H9 (cell line): ENCODE data around the gene ASB5. TPM values are rescaled to one million over a fixed set of nuclear protein-coding genes. Genes with fewer than 3 reads are reported as not detected.

ENCODE experiments used
- DNase-seq: peaks from one replicate; pipeline ENCODE4 v3.0.0-alpha.2; 2017
- H2AFZ ChIP-seq: one replicate; pipeline ENCODE4 v1.6.1; 2013; ENCODE audit warnings: mild to moderate bottlenecking, low read length, control low read depth, moderate library complexity
- H2AK5ac ChIP-seq: 2 replicates; pipeline ENCODE4 v1.6.1; 2013; ENCODE audit warnings: low read length, control low read depth, mixed read lengths; ENCODE audit not compliant: insufficient read length
- H2BK120ac ChIP-seq: one replicate; pipeline ENCODE4 v1.6.1; 2013; ENCODE audit warnings: low read depth, mild to moderate bottlenecking, low read length, control low read depth, inconsistent platforms; ENCODE audit not compliant: poor library complexity, severe bottlenecking
- H2BK12ac ChIP-seq: 2 replicates; pipeline ENCODE4 v1.6.1; 2013; ENCODE audit warnings: low read length, control low read depth, mixed read lengths, low read depth; ENCODE audit not compliant: insufficient read length
- H2BK15ac ChIP-seq: 2 replicates; pipeline ENCODE4 v1.6.1; 2013; ENCODE audit warnings: low read depth, low read length, control low read depth
- H2BK20ac ChIP-seq: one replicate; pipeline ENCODE4 v1.6.1; 2013; ENCODE audit warnings: low read depth, mild to moderate bottlenecking, low read length, control low read depth, inconsistent platforms; ENCODE audit not compliant: poor library complexity, severe bottlenecking
- H2BK5ac ChIP-seq: 2 replicates; pipeline ENCODE4 v1.6.1; 2013; ENCODE audit warnings: low read length, control low read depth, mixed read lengths; ENCODE audit not compliant: insufficient read length
- H3K14ac ChIP-seq: 2 replicates; pipeline ENCODE4 v1.6.1; 2013; ENCODE audit warnings: low read length, control low read depth; ENCODE audit not compliant: insufficient read depth
- H3K18ac ChIP-seq: 2 replicates; pipeline ENCODE4 v1.6.1; 2013; ENCODE audit warnings: low read depth, mild to moderate bottlenecking, mixed read lengths, low read length, control low read depth; ENCODE audit not compliant: insufficient read length
- H3K23ac ChIP-seq: 2 replicates; pipeline ENCODE4 v1.6.1; 2013; ENCODE audit warnings: low read length, control low read depth, mixed read lengths, low read depth; ENCODE audit not compliant: insufficient read length
- H3K23me2 ChIP-seq: 2 replicates; pipeline ENCODE4 v1.6.1; 2013; ENCODE audit warnings: low read depth, mild to moderate bottlenecking, mixed read lengths, low read length, control low read depth; ENCODE audit not compliant: insufficient read length, poor library complexity, severe bottlenecking
- H3K27ac ChIP-seq: 2 replicates; pipeline ENCODE4 v1.5.1; 2013; ENCODE audit warnings: low read length, control low read depth, mixed read lengths, low read depth; ENCODE audit not compliant: insufficient read length
- H3K27me3 ChIP-seq: 2 replicates; pipeline ENCODE4 v1.6.1; 2013; ENCODE audit warnings: low read length, control low read depth, inconsistent platforms; ENCODE audit not compliant: insufficient read depth
- H3K4ac ChIP-seq: 2 replicates; pipeline ENCODE4 v1.6.1; 2013; ENCODE audit warnings: low read depth, mild to moderate bottlenecking, control low read depth, inconsistent platforms, low read length, moderate library complexity
- H3K4me1 ChIP-seq: 2 replicates; pipeline ENCODE4 v1.6.1; 2013; ENCODE audit warnings: low read length, control low read depth, inconsistent platforms; ENCODE audit not compliant: insufficient read depth
- H3K4me2 ChIP-seq: 2 replicates; pipeline ENCODE4 v1.6.1; 2013; ENCODE audit warnings: low read length, control low read depth, mixed read lengths; ENCODE audit not compliant: insufficient read length, insufficient read depth
- H3K56ac ChIP-seq: 2 replicates; pipeline ENCODE4 v1.6.1; 2013; ENCODE audit warnings: low read depth, mild to moderate bottlenecking, mixed read lengths, low read length, control low read depth; ENCODE audit not compliant: insufficient read length
- H3K79me1 ChIP-seq: 2 replicates; pipeline ENCODE4 v1.6.1; 2013; ENCODE audit warnings: low read depth, mild to moderate bottlenecking, moderate library complexity, low read length, control low read depth, inconsistent platforms; ENCODE audit not compliant: insufficient read depth, poor library complexity, severe bottlenecking
- H3K79me2 ChIP-seq: 2 replicates; pipeline ENCODE4 v1.6.1; 2013; ENCODE audit warnings: low read length, control low read depth, inconsistent platforms; ENCODE audit not compliant: insufficient read depth
- H3K9ac ChIP-seq: 2 replicates; pipeline ENCODE4 v1.6.1; 2013; ENCODE audit warnings: low read length, control low read depth, mixed read lengths; ENCODE audit not compliant: insufficient read length; ENCODE audit errors: extremely low read depth
- H3K9me3 ChIP-seq: one replicate; pipeline ENCODE4 v1.6.1; 2013; ENCODE audit warnings: low read depth, low read length, inconsistent platforms; ENCODE audit not compliant: control insufficient read depth
- H3T11ph ChIP-seq: one replicate; pipeline ENCODE4 v1.6.1; 2013; ENCODE audit warnings: mild to moderate bottlenecking, low read length, control low read depth, inconsistent platforms
- H4K20me1 ChIP-seq: one replicate; pipeline ENCODE4 v1.6.1; 2013; ENCODE audit not compliant: control insufficient read depth, insufficient read length, insufficient read depth
- H4K5ac ChIP-seq: 2 replicates; pipeline ENCODE4 v1.6.1; 2013; ENCODE audit warnings: low read depth, mild to moderate bottlenecking, mixed read lengths, low read length, control low read depth; ENCODE audit not compliant: insufficient read length
- H4K8ac ChIP-seq: replicated peaks from 2 replicates; pipeline ENCODE4 v1.6.1; 2013; ENCODE audit warnings: low read length, control low read depth, mixed read lengths, low read depth; ENCODE audit not compliant: insufficient read length
- H4K91ac ChIP-seq: 2 replicates; pipeline ENCODE4 v1.6.1; 2013; ENCODE audit warnings: low read depth, mild to moderate bottlenecking, moderate library complexity, mixed read lengths, low read length, control low read depth; ENCODE audit not compliant: insufficient read length
- H3K27ac Mint-ChIP-seq, 3 experiments: 2 replicates in 2 of 3; 3 replicates in 1 of 3; pipeline ENCODE4 v1.8.0; 2020 to 2021; ENCODE audit warnings: mixed read lengths in 3 of 3, mild to moderate bottlenecking in 1 of 3, moderate library complexity in 1 of 3
- H3K27me3 Mint-ChIP-seq: 2 replicates; pipeline ENCODE4 v1.8.0; 2021; ENCODE audit warnings: low read depth, mild to moderate bottlenecking, moderate library complexity, mixed read lengths
- H3K36me3 Mint-ChIP-seq, 3 experiments: 2 replicates in 2 of 3; 3 replicates in 1 of 3; pipeline ENCODE4 v1.8.0; 2020 to 2021; ENCODE audit warnings: low read depth in 3 of 3, mixed read lengths in 3 of 3; ENCODE audit not compliant: insufficient read depth in 1 of 3
- H3K4me1 Mint-ChIP-seq, 2 experiments: 2 replicates each; pipeline ENCODE4 v1.8.0; 2020; ENCODE audit warnings: mixed read lengths in 2 of 2
- H3K4me3 Mint-ChIP-seq, 2 experiments: 2 replicates in 1 of 2; 3 replicates in 1 of 2; pipeline ENCODE4 v1.8.0; 2020 to 2021; ENCODE audit warnings: mild to moderate bottlenecking in 2 of 2, mixed read lengths in 2 of 2, moderate library complexity in 1 of 2
- H3K9me3 Mint-ChIP-seq, 2 experiments: 2 replicates in 1 of 2; 3 replicates in 1 of 2; pipeline ENCODE4 v1.8.0; 2020; ENCODE audit warnings: mild to moderate bottlenecking in 2 of 2, mixed read lengths in 2 of 2, moderate library complexity in 1 of 2
- WGBS: extraction: QIAGEN DNeasy Blood & Tissue Kit; methylation state at CpG from one replicate; pipeline ENCODE4 v1.1.7; 2013; ENCODE audit warnings: missing lambda C conversion rate, low lambda C conversion rate, mixed read lengths; ENCODE audit not compliant: insufficient read length; ENCODE audit errors: extremely low coverage; 5-methylcytosine and 5-hydroxymethylcytosine counted together
- total RNA-seq: library from RNA; stranded (reverse); gene quantifications from 2 replicates; pipeline ENCODE4 v1.2.1, GENCODE V29; 2021
- TF ChIP-seq, protein P1 (sequence below): fragments of 200-600 bp; sonication (generic); conservative IDR thresholded peaks from 3 replicates; pipeline ENCODE4 v1.8.0; 2021; ENCODE audit warnings: antibody characterized with exemption, mild to moderate bottlenecking

The ASB5 gene
- total RNA-seq, 1 experiment from 2014 or later: not detected

- TF ChIP-seq, protein P1, sequence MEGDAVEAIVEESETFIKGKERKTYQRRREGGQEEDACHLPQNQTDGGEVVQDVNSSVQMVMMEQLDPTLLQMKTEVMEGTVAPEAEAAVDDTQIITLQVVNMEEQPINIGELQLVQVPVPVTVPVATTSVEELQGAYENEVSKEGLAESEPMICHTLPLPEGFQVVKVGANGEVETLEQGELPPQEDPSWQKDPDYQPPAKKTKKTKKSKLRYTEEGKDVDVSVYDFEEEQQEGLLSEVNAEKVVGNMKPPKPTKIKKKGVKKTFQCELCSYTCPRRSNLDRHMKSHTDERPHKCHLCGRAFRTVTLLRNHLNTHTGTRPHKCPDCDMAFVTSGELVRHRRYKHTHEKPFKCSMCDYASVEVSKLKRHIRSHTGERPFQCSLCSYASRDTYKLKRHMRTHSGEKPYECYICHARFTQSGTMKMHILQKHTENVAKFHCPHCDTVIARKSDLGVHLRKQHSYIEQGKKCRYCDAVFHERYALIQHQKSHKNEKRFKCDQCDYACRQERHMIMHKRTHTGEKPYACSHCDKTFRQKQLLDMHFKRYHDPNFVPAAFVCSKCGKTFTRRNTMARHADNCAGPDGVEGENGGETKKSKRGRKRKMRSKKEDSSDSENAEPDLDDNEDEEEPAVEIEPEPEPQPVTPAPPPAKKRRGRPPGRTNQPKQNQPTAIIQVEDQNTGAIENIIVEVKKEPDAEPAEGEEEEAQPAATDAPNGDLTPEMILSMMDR: no peak
- Histone ChIP-seq H3K4ac (no peak overlapping the region), H2BK5ac (no peak overlapping the region), H4K20me1 (no peaks in the 10 kb centered on the region), H3K9me3 (no peaks in the 10 kb centered on the region), H2BK20ac (no peak overlapping the region), H4K91ac (no peak overlapping the region), H2AFZ (no peak overlapping the region), H3K23me2 (no peaks in the 10 kb centered on the region), H3K4me1 (no peaks in the 10 kb centered on the region; the same call in 1 of the 2 replicates), H3K27ac (no peak overlapping the region), H3K14ac (no peak overlapping the region), H3K4me2 (no peak overlapping the region), H3K79me2 (no peaks in the 10 kb centered on the region), H2BK15ac (no peak overlapping the region), H3K79me1 (no peaks in the 10 kb centered on the region), H3K56ac (no peak overlapping the region), H3K27me3 (peaks cover 8% of the 10 kb centered on the region; the same call in 1 of the 2 replicates), H2AK5ac (no peak overlapping the region), H2BK120ac (no peak overlapping the region), H3K23ac (no peak overlapping the region), H3K9ac (no peak overlapping the region), H2BK12ac (no peak overlapping the region), H3K18ac (no peak overlapping the region), H4K5ac (no peak overlapping the region), H3T11ph (no peak overlapping the region), H4K8ac (no peak overlapping the region)
- Mint-ChIP-seq H3K36me3 (no peaks in the 10 kb centered on the region), H3K9me3 (no peaks in the 10 kb centered on the region; a peak in 1 of 5 replicates), H3K27ac (no peak overlapping the region), H3K4me1 (peaks cover 15% of the 10 kb centered on the region in 2 experiments), H3K27me3 (peaks cover 40% of the 10 kb centered on the region), H3K4me3 (no peak overlapping the region)
- DNase-seq: no peak
- WGBS: no CpG with 5 or more reads among the region's 6 CpGs
Measured at GRCh38 chr4:176307666-176307930, 38.6 kb upstream of the ASB5 start.
